Eye (tissue), 1 donor: ENCODE results near the gene IRF3.

Experiments used
- DNase-seq: peaks from one replicate; pipeline ENCODE4 v3.0.0-alpha.2; 2015

Gene IRF3

DNA sequence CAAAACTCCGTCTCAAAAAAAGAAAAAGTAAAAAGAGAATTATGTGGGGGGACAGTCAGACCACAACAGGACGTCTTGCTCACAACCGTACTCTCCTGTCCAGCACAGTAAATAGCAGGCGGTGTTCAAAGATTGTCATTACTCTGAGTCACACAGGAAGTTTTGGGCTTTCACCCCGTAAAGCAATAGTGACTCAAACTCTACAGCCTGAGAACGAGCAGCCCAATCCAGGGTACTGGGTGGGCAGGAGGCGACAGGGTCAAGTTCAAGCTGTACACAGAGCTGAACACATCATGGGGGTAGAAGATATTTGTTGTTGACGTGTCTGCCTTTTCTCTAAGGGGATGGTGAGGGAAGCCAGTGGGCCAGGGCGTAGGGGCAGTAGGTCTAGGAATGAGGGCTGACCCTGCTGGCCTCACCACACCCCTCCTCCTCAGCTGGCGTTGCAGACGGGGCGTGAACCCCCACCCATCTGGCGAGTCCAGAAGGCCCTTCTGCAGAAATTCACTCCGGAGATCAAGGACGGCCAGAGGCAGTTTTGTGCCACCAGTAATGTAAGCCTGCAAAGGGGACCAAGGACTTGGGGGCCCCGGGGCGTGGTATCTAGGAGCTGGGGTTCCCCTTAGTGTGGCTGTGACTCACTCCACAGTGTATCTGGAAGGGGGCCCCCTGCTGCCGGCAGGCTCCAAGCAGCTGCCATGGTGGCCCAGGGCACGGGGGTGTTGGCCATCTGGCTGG is 51.4 kb downstream of the IRF3 start:
- no peak for DNase-seq

DNA sequence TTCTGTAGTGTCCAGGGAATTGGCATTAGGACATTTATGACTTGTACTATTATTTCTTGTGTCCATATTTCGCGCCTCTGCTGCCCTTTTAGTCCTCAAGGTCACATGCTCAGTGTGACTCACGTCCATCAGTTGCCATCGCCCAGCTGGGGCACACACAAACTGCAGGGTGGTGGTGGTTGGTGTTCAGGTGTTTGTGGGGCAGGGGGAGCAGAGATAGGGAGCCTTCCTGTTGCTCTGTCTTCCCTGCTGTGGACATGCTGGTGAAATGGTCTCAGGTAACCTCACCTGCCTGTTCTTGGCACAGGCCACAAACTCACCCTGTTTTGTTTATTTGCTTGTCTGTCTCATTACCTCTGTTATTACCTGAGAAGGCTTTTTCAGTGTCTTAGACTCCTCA is 52.3 kb downstream of the IRF3 start:
- no peak for DNase-seq
